Measurements from ENCODE around the gene ZGLP1. TPM values are rescaled to one million over a fixed set of nuclear protein-coding genes. Genes with fewer than 3 reads are reported as not detected.

The ZGLP1 gene
- total RNA-seq, 1 donor from 2014 or later: 3.4 TPM

DNA sequence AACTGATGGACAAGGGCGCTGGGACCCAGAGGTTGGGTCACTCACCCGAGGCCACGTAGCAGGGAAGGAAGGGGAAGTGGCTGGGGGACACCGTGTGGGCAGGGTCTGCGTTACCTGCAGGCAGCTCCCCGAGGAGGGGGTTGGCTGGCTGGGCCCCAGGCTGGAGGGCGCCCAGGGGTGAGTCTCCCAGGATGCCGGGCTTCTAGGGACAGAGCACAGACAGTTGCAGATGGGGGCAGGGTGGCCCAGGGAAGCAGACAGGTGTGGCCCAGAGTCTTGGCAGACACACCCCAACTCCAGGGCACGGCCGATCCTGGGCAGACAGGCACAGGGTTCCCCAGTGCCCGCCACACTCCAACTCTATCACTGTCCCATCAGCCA is 11.8 kb upstream of the ZGLP1 start:
- Histone ChIP-seq H3K79me2 (ENCODE audit: insufficient read depth, low read length) (no peaks in the 10 kb centered on the region), H3K4me2 (ENCODE audit: low read length) (no peak overlapping the region), H4K20me1 (ENCODE audit: insufficient read depth, low read length) (peaks cover 17% of the 10 kb centered on the region), H3K27me3 (ENCODE audit: insufficient read depth, low read length) (no peaks in the 10 kb centered on the region), H3K36me3 (ENCODE audit: insufficient read depth, low read length) (peaks cover 21% of the 10 kb centered on the region), H3K9ac (ENCODE audit: low read length) (no peak overlapping the region), H3K4me1 (ENCODE audit: insufficient read depth, low read length) (no peaks in the 10 kb centered on the region), H2AFZ (ENCODE audit: low read depth, low read length) (no peak overlapping the region), H3K9me3 (ENCODE audit: insufficient read depth, low read depth, low read length) (no peaks in the 10 kb centered on the region), H3K27ac (ENCODE audit: low read depth, low read length) (no peak overlapping the region), H3K4me3 (ENCODE audit: insufficient read depth, low read depth, low read length) (no peak overlapping the region)
- H3K36me3 Mint-ChIP-seq (ENCODE audit: low read depth, unreplicated experiment): peaks cover 14% of the 10 kb centered on the region
- no peak overlapping the region for H3K27ac Mint-ChIP-seq (ENCODE audit: unreplicated experiment)
- no peaks in the 10 kb centered on the region for H3K9me3 Mint-ChIP-seq (ENCODE audit: unreplicated experiment)
- DNase-seq (ENCODE audit: low read depth) (no peak), FAIRE-seq (no peak)
- no peak for TF ChIP-seq EZH2 (IDR thresholded peaks at IDR 0.05; ENCODE audit: insufficient read depth, low read length)
- TF ChIP-seq, protein P1, sequence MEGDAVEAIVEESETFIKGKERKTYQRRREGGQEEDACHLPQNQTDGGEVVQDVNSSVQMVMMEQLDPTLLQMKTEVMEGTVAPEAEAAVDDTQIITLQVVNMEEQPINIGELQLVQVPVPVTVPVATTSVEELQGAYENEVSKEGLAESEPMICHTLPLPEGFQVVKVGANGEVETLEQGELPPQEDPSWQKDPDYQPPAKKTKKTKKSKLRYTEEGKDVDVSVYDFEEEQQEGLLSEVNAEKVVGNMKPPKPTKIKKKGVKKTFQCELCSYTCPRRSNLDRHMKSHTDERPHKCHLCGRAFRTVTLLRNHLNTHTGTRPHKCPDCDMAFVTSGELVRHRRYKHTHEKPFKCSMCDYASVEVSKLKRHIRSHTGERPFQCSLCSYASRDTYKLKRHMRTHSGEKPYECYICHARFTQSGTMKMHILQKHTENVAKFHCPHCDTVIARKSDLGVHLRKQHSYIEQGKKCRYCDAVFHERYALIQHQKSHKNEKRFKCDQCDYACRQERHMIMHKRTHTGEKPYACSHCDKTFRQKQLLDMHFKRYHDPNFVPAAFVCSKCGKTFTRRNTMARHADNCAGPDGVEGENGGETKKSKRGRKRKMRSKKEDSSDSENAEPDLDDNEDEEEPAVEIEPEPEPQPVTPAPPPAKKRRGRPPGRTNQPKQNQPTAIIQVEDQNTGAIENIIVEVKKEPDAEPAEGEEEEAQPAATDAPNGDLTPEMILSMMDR (IDR thresholded peaks at IDR 0.05; ENCODE audit: insufficient read depth, low read depth, low read length): no peak
- no peak overlapping the region for H3K4me3 Mint-ChIP-seq (ENCODE audit: unreplicated experiment)
- no peaks in the 10 kb centered on the region for H3K4me1 Mint-ChIP-seq (ENCODE audit: low read depth, unreplicated experiment)
- no peaks in the 10 kb centered on the region for H3K27me3 Mint-ChIP-seq (ENCODE audit: low read depth, unreplicated experiment)

DNA sequence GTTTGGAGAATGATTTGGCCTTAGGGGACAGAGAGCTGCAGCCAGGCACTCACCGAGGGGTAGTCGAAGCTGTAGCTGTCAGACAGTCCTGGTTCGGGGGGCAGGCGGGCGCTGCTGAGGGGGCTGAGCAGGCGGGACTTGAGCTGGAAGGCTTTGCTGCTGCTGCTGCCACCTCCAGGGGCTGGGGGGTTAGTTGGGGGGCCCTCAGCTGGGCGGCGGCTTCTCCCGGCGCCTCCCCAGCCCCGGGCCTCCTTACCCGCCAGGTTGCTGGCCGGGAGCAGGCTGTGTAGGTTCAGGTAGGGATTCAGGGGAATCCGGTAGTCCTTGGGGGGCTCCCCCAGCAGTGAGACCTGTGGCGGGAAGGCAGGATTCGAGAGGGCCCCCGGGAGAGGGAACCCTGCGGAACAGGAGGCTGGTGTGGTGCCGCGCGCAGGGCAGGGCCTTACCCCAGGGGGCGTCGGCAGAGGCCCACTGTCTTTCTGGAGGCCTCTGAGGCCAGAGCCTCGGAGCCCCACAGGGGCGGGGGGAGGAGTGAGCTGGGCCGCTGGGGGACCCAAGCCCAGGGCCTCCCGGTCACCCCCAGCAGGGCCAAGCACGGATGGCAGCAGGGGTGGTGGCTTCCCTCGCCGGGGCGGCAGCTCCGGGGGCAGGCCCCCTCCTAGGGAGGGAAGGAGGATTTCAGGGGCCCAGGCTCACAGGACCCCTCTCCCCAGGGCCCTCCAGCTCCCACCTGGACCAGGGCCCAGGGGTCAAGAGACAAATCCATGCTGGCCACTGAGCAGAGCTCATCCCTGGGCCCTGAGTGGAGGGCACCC is 11.2 kb upstream of the ZGLP1 start:
- no peak overlapping the region for H2AFZ ChIP-seq (ENCODE audit: low read depth, low read length)
- peaks cover 14% of the 10 kb centered on the region for H4K20me1 ChIP-seq (ENCODE audit: insufficient read depth, low read length)
- H3K4me2 ChIP-seq (ENCODE audit: low read length): no peak overlapping the region
- H3K27ac ChIP-seq (ENCODE audit: low read depth, low read length): no peak overlapping the region
- H3K4me3 ChIP-seq (ENCODE audit: insufficient read depth, low read depth, low read length): no peak overlapping the region
- no peaks in the 10 kb centered on the region for H3K9me3 ChIP-seq (ENCODE audit: insufficient read depth, low read depth, low read length)
- peaks cover 21% of the 10 kb centered on the region for H3K36me3 ChIP-seq (ENCODE audit: insufficient read depth, low read length)
- peaks cover 4% of the 10 kb centered on the region for H3K4me1 Mint-ChIP-seq (ENCODE audit: low read depth, unreplicated experiment)
- H3K27me3 Mint-ChIP-seq (ENCODE audit: low read depth, unreplicated experiment): no peaks in the 10 kb centered on the region
- no peak overlapping the region for H3K9ac ChIP-seq (ENCODE audit: low read length)
- no peaks in the 10 kb centered on the region for H3K9me3 Mint-ChIP-seq (ENCODE audit: unreplicated experiment)
- no peaks in the 10 kb centered on the region for H3K4me1 ChIP-seq (ENCODE audit: insufficient read depth, low read length)
- no peaks in the 10 kb centered on the region for H3K79me2 ChIP-seq (ENCODE audit: insufficient read depth, low read length)
- FAIRE-seq (no peak), DNase-seq (ENCODE audit: low read depth) (no peak)
- H3K4me3 Mint-ChIP-seq (ENCODE audit: unreplicated experiment): no peak overlapping the region
- H3K27me3 ChIP-seq (ENCODE audit: insufficient read depth, low read length): no peaks in the 10 kb centered on the region
- peaks cover 16% of the 10 kb centered on the region for H3K36me3 Mint-ChIP-seq (ENCODE audit: low read depth, unreplicated experiment)
- TF ChIP-seq, protein P1 (IDR thresholded peaks at IDR 0.05; ENCODE audit: insufficient read depth, low read depth, low read length): no peak
- no peak for TF ChIP-seq EZH2 (IDR thresholded peaks at IDR 0.05; ENCODE audit: insufficient read depth, low read length)
- H3K27ac Mint-ChIP-seq (ENCODE audit: unreplicated experiment): no peak overlapping the region

All from astrocyte (in vitro differentiated cells and primary cell).